GM21786 (cell line): ENCODE measurements around the gene VSTM1.

Source experiments
- ATAC-seq: cut with Tn5 transposase; IDR thresholded peaks from one replicate; pipeline ENCODE4 v1.9.1; 2021; ENCODE audit not compliant: unreplicated experiment

VSTM1 gene

DNA sequence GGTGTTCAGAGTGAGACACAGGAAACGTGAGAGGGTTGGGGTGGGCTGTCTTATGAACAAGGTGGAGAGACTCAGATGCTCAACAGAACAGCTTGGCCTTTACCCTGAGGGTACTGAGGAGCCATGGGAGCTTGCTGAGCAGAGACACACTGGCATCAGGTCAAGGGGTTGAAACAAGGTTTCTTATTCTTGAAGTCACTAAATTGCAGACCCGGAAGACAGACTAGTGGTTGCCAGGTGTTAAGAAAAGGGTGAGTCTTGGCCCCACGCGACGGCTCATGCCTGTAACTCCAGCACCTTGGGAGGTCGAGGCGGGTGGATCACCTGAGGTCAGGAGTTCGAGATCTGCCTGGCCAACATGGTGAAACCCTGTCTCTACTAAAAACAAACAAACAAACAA lies 49.8 kb downstream of the VSTM1 start:
- no peak for ATAC-seq

DNA sequence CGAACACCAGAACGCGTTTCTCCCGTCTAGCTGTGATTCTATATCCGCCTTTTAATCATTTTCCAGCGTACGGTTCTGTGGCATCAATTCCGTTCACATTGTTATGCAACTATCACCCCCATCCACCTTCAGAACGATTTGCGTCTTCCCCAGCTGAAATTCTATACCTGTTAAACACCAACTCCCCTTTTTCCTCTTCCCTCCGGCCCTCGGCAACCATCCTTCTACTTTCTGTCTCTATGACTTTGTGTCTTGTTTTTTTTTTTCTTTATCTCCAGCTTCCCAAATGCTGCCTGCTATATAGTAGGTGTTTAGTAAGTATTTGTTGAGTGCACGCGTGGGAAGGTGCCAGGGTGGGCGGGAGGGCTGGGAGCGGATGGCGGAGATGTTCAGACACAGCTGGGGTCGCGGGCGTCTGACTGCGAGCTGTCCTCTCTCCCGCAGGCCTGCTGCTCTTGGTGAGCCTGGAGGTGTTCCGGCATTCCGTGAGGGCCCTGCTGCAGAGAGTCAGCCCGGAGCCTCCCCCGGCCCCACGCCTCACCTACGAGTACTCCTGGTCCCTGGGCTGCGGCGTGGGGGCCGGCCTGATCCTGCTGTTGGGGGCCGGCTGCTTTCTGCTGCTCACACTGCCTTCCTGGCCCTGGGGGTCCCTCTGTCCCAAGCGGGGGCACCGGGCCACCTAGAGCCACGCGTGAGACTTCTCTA lies 52.0 kb downstream of the VSTM1 start:
- no peak for ATAC-seq

DNA sequence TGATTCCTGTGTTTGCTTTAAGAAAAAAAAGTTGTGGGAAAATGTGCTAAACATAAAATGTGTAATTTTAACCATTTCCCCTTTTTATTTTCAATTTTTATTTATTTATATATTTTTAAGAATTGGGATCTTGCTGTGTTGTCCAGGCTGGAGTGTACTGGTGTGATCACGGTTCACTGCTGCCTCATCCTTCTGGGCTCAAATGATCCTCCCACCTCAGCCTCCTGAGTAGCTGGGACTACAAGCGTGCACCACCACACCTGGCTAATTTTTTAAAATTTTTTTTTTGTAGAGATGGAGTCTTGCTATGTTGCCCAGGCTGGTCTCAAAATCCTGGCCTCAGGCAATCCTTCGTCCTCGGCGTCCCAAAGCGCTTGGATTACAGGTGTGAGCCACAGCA lies 53.2 kb downstream of the VSTM1 start:
- no peak for ATAC-seq

DNA sequence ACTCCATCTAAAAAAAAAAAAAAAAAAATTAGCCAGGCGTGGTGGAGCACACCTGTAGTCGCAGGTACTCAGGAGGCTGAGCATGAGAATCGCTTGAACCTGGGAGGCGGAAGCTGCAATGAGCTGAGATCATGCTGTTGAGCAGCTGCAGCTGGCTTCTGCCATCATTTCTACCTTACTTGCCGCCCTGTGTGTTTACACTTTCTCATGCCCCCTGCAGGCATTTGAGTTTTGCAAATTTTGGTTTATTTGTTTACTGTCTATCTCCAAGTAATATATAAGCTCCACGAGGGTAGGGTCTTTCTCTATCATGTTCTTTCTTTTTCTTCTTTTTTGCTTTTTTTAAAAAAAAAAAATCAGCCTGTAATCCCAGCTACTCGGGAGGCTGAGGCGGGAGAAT lies 54.3 kb downstream of the VSTM1 start:
- no peak for ATAC-seq

DNA sequence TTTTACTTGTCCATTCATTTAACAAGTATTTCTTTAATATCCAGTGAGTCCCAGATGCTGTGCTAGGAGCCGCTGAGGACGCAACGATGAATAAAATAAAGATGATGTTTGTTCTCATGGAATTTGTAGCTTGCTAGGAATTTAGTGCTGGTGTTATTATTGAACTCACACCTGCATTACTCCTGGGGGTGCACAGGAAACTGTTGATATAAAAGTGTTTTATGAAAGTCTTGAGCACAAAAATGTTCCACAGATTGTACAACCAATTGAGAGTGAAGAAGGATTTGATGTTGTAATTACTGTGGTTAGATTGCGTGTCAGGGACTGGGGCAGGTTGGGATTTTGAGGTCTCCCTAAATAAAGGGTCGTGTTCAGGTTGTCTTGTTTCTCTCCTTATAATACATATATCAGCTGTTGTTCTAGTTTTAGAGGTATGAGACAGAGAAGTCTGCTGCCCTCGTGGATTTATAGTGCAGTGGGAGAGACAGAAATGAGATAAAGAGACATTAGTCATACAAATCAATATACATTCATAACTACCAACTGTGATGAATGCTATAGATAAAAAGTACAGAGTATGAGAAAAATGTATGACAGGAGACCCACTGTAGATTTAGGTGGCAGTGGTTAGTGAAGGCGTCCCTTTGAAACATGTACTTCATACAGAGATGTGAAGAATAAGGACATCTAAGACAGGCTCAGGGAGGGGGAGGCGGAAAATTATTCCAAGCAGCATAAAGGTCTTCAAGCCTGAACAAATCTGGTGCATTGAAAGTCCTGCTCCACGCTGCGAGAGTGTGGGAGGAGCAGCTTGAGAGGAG lies 61.0 kb downstream of the VSTM1 start:
- no peak for ATAC-seq

DNA sequence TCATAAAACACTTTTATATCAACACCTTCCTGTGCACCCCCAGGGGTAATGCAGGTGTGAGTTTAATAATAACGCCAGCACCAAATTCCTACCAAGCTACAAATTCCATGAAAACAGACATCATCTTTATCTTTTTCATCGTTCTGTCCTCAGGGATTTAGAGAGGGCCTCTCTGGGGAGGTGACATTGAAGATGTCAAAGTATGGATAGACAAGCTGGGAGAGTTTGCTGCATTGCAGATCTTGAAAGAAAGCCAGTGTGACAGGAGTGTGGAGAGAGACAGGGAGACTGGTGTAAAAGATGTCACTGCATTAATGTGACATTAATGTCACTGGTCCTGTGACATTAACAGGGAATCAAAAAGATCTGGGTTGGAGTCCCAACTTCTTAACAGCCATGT lies 62.2 kb downstream of the VSTM1 start:
- no peak for ATAC-seq

DNA sequence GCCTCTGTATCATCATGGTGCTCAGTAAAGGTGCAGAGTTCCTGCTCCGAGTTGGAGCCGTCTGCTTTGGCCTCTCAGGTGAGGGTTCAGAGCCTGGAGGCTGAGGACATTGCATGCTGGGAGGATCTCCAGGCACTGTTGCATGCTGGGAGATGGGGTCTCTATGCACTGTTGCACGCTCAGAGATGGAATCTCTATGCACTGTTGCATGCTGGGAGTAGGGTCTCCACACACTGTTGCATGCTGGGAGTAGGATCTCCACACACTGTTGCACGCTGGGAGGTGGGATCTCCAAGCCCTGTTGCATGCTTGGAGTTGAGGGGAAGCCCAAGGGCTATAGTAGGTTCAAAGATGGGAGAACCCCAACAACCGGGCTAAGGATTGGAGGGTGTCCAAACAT lies 64.0 kb downstream of the VSTM1 start:
- ATAC-seq, result no peak

DNA sequence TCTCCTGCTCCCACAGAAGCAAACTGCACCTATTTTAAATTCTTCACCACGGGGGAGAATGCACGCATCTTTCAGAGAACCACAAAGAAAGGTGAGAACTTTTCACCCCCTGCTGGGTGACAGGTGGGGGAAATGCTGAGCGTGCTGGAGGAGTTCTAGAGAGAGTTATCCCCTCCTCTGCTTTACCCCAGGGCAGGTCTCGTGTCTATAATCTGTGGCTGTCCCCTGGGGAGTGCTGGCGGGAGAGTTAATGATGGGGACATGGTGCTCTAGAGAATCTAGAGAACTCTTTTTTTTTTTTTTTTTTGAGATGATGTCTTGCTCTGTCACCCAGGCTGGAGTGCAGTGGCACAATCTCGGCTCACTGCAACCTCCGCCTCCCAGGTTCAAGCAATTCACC lies 65.5 kb downstream of the VSTM1 start:
- no peak for ATAC-seq

DNA sequence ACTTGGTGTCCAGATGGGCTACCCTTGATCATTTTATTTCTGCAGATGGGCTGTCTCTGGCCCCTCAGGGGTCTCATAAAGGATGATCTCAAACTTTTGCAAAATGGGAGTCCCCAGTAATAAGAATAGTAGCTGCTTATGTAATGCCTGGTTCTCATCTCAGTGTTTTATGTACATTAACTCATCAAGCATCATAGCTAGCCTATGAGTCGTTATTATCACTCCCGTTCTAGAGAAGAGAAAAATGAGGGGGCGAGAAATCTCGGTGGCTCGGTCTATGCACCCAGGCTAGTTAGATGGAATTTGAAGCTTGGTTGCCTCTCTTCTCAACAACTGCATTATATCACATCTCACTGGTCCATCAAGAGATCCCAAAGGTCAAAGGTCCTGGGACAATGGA lies 68.9 kb downstream of the VSTM1 start:
- ATAC-seq, result no peak

DNA sequence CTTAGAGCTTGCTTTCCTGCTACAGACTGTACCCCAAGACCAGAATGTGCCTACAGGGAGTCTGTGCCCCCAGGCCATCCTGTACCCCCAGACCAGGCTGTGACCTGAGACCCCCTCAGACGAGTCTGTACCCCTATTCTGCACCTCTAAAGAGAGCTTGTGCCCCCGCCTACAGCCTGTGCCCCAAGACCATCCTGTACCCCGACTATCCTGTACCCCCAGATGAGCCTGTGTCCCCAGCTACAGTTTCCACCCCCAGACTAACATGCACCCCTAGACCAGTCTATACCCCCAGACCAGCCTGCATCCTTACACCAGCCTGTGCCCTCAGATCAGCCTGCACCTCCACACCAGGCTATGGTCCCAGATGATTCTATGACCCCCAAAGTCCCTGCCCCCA lies 70.2 kb downstream of the VSTM1 start:
- ATAC-seq, result no peak

DNA sequence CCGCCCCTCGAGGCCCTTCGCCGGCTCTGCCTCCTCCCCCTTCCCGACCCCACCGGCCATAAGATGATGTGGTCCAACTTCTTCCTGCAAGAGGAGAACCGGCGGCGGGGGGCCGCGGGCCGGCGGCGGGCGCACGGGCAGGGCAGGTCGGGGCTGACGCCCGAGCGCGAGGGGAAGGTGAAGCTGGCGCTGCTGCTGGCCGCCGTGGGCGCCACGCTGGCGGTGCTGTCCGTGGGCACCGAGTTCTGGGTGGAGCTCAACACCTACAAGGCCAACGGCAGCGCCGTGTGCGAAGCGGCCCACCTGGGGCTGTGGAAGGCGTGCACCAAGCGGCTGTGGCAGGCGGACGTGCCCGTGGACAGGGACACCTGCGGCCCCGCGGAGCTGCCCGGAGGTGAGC lies 70.9 kb downstream of the VSTM1 start:
- no peak for ATAC-seq

DNA sequence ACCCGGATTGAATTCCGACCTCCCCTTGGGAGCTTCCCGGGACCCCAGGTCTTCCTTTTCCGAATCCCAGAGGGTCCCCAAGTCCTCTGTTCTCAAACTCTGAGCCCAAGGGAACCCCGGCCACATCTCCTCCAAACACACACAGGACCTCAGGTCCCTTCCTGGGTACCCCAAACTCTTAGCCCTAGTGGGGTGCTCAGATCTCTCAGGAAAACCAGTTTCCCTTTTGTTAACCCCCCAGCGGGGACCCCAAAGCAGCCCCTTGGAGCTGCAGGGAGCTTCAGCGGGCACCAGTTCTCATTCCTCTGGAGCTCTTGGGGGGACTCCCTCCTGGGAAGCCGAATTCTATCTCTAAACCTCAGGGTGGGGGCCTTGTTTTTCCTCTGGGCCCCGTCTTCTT lies 71.5 kb downstream of the VSTM1 start:
- ATAC-seq, result no peak

DNA sequence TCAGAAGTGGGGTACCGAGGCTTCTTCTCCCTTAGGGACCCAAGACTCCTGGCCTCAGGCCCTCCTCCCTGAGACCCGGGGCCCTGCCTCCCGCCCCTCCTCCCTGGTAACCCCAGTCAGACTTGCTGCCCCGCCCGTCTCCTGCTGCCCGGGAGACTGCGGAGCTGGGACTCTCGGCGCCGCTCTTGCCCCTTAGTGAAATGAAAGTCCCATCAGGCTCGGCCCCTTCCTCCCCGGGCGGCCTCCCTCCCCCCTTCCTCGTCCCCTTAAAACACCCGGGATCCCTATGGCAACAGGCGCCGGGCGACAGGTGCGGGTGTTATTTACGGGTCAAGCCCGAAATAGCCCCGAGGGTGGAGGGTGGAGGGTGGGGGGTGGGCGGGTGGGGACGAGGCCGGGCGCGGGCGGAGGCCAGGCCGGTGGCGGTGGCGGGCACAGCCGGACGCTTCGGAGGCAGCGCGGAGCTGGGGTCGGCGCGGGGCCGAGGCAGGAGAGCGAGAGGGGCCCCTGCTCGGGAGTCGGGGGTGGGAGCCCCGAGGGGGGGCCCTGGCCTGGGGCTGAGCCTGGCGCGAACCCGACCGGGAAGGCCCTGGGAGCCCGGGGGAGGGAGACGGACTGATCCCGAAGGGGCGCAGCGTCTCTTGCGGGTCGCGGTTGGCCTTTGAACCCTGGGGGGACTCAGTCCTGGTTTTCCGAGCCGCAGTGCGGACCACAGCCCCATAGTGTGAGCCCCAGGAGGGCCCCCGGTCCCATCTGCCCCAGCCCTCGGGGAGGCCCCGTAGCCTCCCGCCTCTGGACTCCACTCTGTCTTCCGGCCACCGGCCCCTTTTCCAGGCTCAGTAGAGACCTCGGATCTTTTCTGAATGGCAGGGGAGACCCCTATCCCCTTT lies 72.2 kb downstream of the VSTM1 start, which contains the start of gene CACNG6:
TSS of gene CACNG6 (plus strand) at position 414 of the 890 bp plus-strand sequence. CDS start 1,241 bp downstream, outside the sequence.
- ATAC-seq, result no peak
